Measurements from ENCODE around the gene SPOPL.

SPOPL gene

DNA sequence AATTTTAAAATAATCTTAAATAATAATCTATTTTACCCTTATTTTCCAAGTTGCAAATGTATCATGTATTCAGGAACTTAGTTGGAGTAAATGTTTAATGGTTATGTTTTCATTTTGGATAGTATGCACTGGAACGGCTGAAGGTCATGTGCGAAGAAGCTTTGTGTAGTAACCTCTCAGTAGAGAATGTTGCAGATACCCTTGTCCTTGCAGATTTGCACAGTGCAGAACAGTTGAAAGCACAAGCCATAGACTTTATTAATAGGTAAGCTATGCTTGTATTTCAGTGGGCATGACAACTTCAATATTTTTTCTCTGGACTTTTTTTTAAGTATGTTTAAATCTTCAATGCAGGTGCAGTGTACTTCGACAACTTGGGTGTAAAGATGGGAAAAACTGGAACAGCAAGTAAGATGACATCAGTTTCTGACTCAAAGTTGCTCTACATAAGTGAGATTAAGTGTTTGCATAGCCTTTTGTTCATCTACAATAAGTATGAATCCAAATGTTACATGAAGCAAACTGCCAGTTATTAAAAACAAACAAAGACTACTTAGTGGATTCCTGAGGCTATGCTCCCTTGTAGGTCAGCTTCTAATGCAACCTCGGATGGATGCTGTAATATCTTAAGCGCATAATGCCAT is 63.1 kb downstream of the SPOPL start:
- H3K4me3 ChIP-seq (replicated peaks; ENCODE audit: low read depth, low read length), result no peak overlapping the region
- TF ChIP-seq CTCF (IDR thresholded peaks at IDR 0.05; ENCODE audit: low read length, missing control alignments), result no peak
- no peak for DNase-seq (ENCODE audit: low read depth)

- DNase-seq (ENCODE audit: low read depth), result no peak
- TF ChIP-seq CTCF (IDR thresholded peaks at IDR 0.05; ENCODE audit: low read length, missing control alignments), result no peak
- H3K4me3 ChIP-seq (replicated peaks; ENCODE audit: low read depth, low read length), result no peak overlapping the region
Observed at GRCh38 chr2:138565230-138565598, 63.6 kb downstream of the SPOPL start.

GRCh38 chr2:138572318-138572717 is 70.7 kb downstream of the SPOPL start:
- TF ChIP-seq CTCF (IDR thresholded peaks at IDR 0.05; ENCODE audit: low read length, missing control alignments), result no peak
- no peak overlapping the region for H3K4me3 ChIP-seq (replicated peaks; ENCODE audit: low read depth, low read length)
- peak; percentile 18 for DNase-seq (ENCODE audit: low read depth)

DNA sequence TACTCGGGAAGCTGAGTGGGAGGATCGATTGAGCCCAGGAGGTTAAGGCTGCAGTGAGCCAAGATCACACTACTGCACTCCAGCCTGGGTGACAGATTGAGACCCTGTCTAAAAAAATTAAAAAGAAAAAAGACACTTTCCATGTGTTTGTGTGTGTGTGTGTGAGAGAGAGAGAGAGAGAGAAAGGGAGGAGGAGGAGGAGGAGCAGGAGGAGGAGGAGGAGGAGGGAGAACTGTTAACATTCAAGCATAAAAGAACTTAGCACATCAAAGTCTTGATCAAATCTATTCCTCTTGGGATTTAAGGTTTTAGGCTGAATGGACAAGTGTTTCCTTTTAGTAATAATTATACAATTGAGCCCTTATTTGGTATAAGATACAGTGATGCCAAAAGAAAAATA is 75.5 kb downstream of the SPOPL start:
- no peak for TF ChIP-seq CTCF (IDR thresholded peaks at IDR 0.05; ENCODE audit: low read length, missing control alignments)
- H3K4me3 ChIP-seq (replicated peaks; ENCODE audit: low read depth, low read length), result no peak overlapping the region
- DNase-seq (ENCODE audit: low read depth), result no peak

- no peak for TF ChIP-seq CTCF (IDR thresholded peaks at IDR 0.05; ENCODE audit: low read length, missing control alignments)
- DNase-seq (ENCODE audit: low read depth), result no peak
- H3K4me3 ChIP-seq (replicated peaks; ENCODE audit: low read depth, low read length), result no peak overlapping the region
Observed at GRCh38 chr2:138579556-138579955, 78.0 kb downstream of the SPOPL start.

DNA sequence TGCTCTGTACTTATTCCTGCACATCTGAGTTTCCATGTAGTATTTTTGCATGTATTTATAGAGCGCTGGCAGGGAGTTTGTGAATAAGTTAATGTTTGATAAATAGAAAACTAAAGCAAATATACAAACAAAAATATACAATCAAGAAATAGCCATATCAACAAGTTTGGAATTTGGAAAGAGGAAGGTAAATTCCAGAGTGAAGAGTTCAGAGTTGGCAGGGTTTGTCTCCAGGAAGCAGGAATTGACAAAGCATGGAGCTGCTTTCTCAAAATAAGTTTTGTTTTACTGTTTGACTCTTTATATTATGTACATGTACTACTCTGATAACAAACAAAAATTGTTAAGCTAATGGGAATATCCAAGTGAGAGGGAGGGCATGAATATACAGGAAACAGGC is 80.3 kb downstream of the SPOPL start:
- no peak overlapping the region for H3K4me3 ChIP-seq (replicated peaks; ENCODE audit: low read depth, low read length)
- peak; percentile 14 for DNase-seq (ENCODE audit: low read depth)
- TF ChIP-seq CTCF (IDR thresholded peaks at IDR 0.05; ENCODE audit: low read length, missing control alignments), result no peak

DNA sequence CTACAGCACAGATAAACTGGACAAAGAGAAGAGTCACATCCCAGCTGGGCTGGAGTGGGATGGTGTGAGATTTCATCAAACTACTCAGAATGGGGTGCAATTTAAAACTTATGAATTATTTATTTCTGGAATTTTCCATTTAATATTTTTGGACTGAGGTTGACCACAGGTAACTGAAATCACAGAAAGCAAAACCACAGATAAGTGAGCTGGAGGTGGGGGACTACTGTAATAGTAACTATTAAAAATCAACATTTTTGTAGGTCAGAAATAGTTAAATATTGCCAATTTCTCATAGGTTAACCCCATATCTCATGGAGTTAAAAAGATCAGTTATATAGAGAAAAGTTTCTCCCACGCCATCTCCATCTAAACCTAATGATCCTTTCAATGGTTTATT is 88.1 kb downstream of the SPOPL start:
- H3K4me3 ChIP-seq (replicated peaks; ENCODE audit: low read depth, low read length), result no peak overlapping the region
- no peak for DNase-seq (ENCODE audit: low read depth)
- no peak for TF ChIP-seq CTCF (IDR thresholded peaks at IDR 0.05; ENCODE audit: low read length, missing control alignments)

Data from fibroblast of pulmonary artery (primary cell).